Measurements from ENCODE around the gene TCHHL1.

Gene TCHHL1

GRCh38 chr1:152071123-152071522 lies 17.7 kb downstream of the TCHHL1 start:
- no peak overlapping the region for H3K27ac ChIP-seq

GRCh38 chr1:152067929-152068328 lies 20.9 kb downstream of the TCHHL1 start:
- Histone ChIP-seq H3K27me3 (ENCODE audit: insufficient read depth, low read depth) (no peaks in the 10 kb centered on the region), H3K9ac (no peak overlapping the region)

More at GRCh38 chr1:152071123-152071522, 17.7 kb downstream of the TCHHL1 start:
- Histone ChIP-seq H3K4me1 (ENCODE audit: low read depth, poor library complexity, severe bottlenecking) (no peaks in the 10 kb centered on the region), H3K79me2 (ENCODE audit: insufficient read depth, low read depth) (no peaks in the 10 kb centered on the region), H3K27me3 (ENCODE audit: insufficient read depth, low read depth) (no peaks in the 10 kb centered on the region), H3K4me2 (no peak overlapping the region), H3K4me3 (IDR thresholded peaks at IDR 0.05; ENCODE audit: insufficient read depth, low read depth, low read length) (no peak overlapping the region), H3K36me3 (ENCODE audit: insufficient read depth) (no peaks in the 10 kb centered on the region), H4K20me1 (ENCODE audit: insufficient read depth) (no peaks in the 10 kb centered on the region), H2AFZ (ENCODE audit: low read depth) (no peak overlapping the region), H3K9ac (no peak overlapping the region)
- TF ChIP-seq, protein P1, sequence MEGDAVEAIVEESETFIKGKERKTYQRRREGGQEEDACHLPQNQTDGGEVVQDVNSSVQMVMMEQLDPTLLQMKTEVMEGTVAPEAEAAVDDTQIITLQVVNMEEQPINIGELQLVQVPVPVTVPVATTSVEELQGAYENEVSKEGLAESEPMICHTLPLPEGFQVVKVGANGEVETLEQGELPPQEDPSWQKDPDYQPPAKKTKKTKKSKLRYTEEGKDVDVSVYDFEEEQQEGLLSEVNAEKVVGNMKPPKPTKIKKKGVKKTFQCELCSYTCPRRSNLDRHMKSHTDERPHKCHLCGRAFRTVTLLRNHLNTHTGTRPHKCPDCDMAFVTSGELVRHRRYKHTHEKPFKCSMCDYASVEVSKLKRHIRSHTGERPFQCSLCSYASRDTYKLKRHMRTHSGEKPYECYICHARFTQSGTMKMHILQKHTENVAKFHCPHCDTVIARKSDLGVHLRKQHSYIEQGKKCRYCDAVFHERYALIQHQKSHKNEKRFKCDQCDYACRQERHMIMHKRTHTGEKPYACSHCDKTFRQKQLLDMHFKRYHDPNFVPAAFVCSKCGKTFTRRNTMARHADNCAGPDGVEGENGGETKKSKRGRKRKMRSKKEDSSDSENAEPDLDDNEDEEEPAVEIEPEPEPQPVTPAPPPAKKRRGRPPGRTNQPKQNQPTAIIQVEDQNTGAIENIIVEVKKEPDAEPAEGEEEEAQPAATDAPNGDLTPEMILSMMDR (conservative IDR thresholded peaks at IDR 0.05; ENCODE audit: low read depth, low read length): no peak

GRCh38 chr1:152067150-152067549 lies 21.7 kb downstream of the TCHHL1 start:
- no peaks in the 10 kb centered on the region for H3K36me3 ChIP-seq (ENCODE audit: insufficient read depth)
- no peak overlapping the region for H3K9ac ChIP-seq
- H3K4me2 ChIP-seq: no peak overlapping the region
- H3K4me3 ChIP-seq (IDR thresholded peaks at IDR 0.05; ENCODE audit: insufficient read depth, low read depth, low read length): no peak overlapping the region
- no peaks in the 10 kb centered on the region for H4K20me1 ChIP-seq (ENCODE audit: insufficient read depth)
- TF ChIP-seq, protein P1 (conservative IDR thresholded peaks at IDR 0.05; ENCODE audit: low read depth, low read length): no peak
- H3K27me3 ChIP-seq (ENCODE audit: insufficient read depth, low read depth): no peaks in the 10 kb centered on the region
- H3K79me2 ChIP-seq (ENCODE audit: insufficient read depth, low read depth): no peaks in the 10 kb centered on the region
- H3K4me1 ChIP-seq (ENCODE audit: low read depth, poor library complexity, severe bottlenecking): no peaks in the 10 kb centered on the region
- no peak overlapping the region for H2AFZ ChIP-seq (ENCODE audit: low read depth)
- H3K27ac ChIP-seq: no peak overlapping the region

More at GRCh38 chr1:152067929-152068328, 20.9 kb downstream of the TCHHL1 start:
- TF ChIP-seq, protein P1 (conservative IDR thresholded peaks at IDR 0.05; ENCODE audit: low read depth, low read length): no peak
- H3K79me2 ChIP-seq (ENCODE audit: insufficient read depth, low read depth): no peaks in the 10 kb centered on the region
- no peaks in the 10 kb centered on the region for H3K36me3 ChIP-seq (ENCODE audit: insufficient read depth)
- no peak overlapping the region for H2AFZ ChIP-seq (ENCODE audit: low read depth)
- no peaks in the 10 kb centered on the region for H3K4me1 ChIP-seq (ENCODE audit: low read depth, poor library complexity, severe bottlenecking)
- H3K4me3 ChIP-seq (IDR thresholded peaks at IDR 0.05; ENCODE audit: insufficient read depth, low read depth, low read length): no peak overlapping the region
- no peak overlapping the region for H3K4me2 ChIP-seq
- H4K20me1 ChIP-seq (ENCODE audit: insufficient read depth): no peaks in the 10 kb centered on the region
- H3K27ac ChIP-seq: no peak overlapping the region

DNA sequence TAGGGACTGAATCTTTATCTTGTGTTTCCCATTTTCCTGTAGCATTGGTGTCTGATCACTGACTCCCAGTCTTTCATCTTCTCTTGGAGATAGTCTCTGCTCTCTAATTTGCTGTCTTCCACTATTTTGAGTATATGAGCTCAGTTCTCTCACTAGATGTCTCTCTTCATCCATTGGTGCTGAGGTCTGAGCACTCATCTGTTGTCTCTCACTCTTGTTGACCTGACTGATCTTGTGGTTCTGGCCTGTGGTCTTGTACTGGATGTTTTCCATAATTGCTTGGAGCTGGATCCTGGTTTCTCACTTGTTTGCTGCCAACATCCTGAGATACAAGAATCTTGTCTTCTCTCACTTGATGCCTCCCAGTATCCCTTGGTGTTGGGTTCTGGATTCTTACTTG lies 26.9 kb downstream of the TCHHL1 start:
- Histone ChIP-seq H4K20me1 (ENCODE audit: insufficient read depth) (no peaks in the 10 kb centered on the region), H3K4me3 (IDR thresholded peaks at IDR 0.05; ENCODE audit: insufficient read depth, low read depth, low read length) (no peak overlapping the region), H3K27ac (no peak overlapping the region), H3K4me1 (ENCODE audit: low read depth, poor library complexity, severe bottlenecking) (no peaks in the 10 kb centered on the region), H3K36me3 (ENCODE audit: insufficient read depth) (no peaks in the 10 kb centered on the region), H2AFZ (ENCODE audit: low read depth) (no peak overlapping the region), H3K9ac (no peak overlapping the region), H3K27me3 (ENCODE audit: insufficient read depth, low read depth) (no peaks in the 10 kb centered on the region), H3K4me2 (no peak overlapping the region), H3K79me2 (ENCODE audit: insufficient read depth, low read depth) (no peaks in the 10 kb centered on the region)
- TF ChIP-seq, protein P1 (conservative IDR thresholded peaks at IDR 0.05; ENCODE audit: low read depth, low read length): no peak
